A549 treated with GW870086 at 1 μM for 4 hours (cell line): Measurements from ENCODE around the gene PTPRG. TPM values are rescaled to one million over a fixed set of nuclear protein-coding genes. Genes with fewer than 3 reads are reported as not detected.

ENCODE experiments used
- total RNA-seq: library from RNA; stranded (reverse); fragments of 200-300 nt; extraction: Qiagen RNA extraction; gene quantifications from 5 replicates; pipeline ENCODE4 v1.2.3, GENCODE V29; 2022; ENCODE audit warnings: low read depth

PTPRG gene
- 1.8 to 2.6 TPM (median 2.3 TPM) in 5 replicates for total RNA-seq

DNA sequence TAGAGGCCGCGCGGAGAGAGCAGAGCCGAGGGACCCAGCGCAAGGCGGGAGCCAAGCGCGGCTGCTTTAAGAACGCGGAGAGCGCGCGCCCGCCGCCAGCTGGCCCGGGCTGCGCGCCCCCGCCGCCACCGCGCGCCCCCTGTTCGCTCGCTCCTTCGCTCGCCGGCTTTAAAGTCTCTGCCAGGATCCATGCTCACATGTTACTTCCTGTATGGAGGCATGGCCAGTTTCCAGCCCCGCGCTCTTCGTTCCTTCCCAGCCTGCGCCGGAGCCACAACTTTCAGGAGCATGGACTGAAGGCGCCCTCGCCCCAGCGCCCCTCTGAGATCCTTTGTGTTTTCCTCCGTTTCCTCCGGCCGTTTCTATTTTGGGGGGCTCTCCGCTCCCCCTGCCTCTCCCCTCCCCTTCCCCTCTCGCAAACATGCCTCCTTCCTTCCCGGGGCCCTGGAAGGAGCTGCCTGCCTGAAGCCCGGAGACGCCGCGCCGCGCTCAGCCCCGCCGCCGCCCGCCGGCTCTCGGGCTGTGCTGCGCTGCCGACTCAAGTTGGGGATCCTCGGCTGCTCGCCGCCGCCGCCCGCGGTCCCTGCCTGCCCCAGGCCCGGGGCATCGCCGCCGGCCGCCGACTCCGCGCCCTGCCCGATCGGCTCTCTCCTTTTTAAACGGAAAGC lies at the start of gene PTPRG:
PTPRG (plus strand) TSS at position 198 of the 668 bp plus-strand sequence. CDS start 717 bp downstream, outside the sequence.

